Subcutaneous adipose tissue (tissue), 4 donors: ENCODE measurements around the gene C16orf95. TPM values are rescaled to one million over a fixed set of nuclear protein-coding genes. Genes with fewer than 3 reads are reported as not detected.

Experiments used
- CTCF ChIP-seq: fragments of 450-650 bp; IDR thresholded peaks from one replicate; pipeline ENCODE4 v1.5.1; 2016; ENCODE audit warnings: low read depth, mild to moderate bottlenecking, control low read depth, antibody characterized with exemption, moderate library complexity
- small RNA-seq: library from RNA; depleted of rRNA; stranded (forward); fragments of <200 nt; gene quantifications from one replicate; pipeline ENCODE3, GENCODE V24; 2016
- total RNA-seq, 4 donors: library from RNA; depleted of rRNA; stranded (reverse); fragments of >200 nt; gene quantifications; one replicate each; pipeline ENCODE4 v1.1.0, GENCODE V29; 2016

The C16orf95 gene
- total RNA-seq, 4 donors from 2014 or later: 1.3 to 6.2 (median 1.8) TPM

- TF ChIP-seq CTCF: no peak
These were observed 53.7 kb downstream of the C16orf95 start for GRCh38 chr16:87263418-87264052.

GRCh38 chr16:87259431-87259830 is 57.8 kb downstream of the C16orf95 start:
- TF ChIP-seq CTCF: no peak

- TF ChIP-seq CTCF: no peak
These were observed 61.3 kb downstream of the C16orf95 start for GRCh38 chr16:87255866-87256265.

GRCh38 chr16:87254734-87255133 is 62.5 kb downstream of the C16orf95 start:
- TF ChIP-seq CTCF: no peak

- TF ChIP-seq CTCF: no peak
These were observed 62.9 kb downstream of the C16orf95 start for GRCh38 chr16:87254296-87254695.

GRCh38 chr16:87253536-87253935 is 63.7 kb downstream of the C16orf95 start:
- no peak for TF ChIP-seq CTCF

Small RNA genes lying within 50 kb of the gene (small RNA-seq; reads per million reads assigned to genes)
- gene AC010531.2: not detected

Other genes starting within 250 kb of the C16orf95 start
- 100 to 1,000 TPM in 1 of 4 donors, 10 to 100 TPM in 3; 36.7 to 353 (median 76.1) TPM for gene FBXO31, start 66.4 kb upstream of the C16orf95 start, total RNA-seq
- 100 to 1,000 TPM in 2 of 4 donors, 10 to 100 TPM in 2; 81.7 to 172 (median 101) TPM for gene MAP1LC3B, start 74.9 kb upstream of the C16orf95 start, total RNA-seq
- gene ZCCHC14, start 175.6 kb upstream of the C16orf95 start, total RNA-seq: 10 to 100 TPM; 15.6 to 21.1 (median 18.3) TPM